Posterior cingulate gyrus (tissue), 11 donors: Measurements from ENCODE around the gene COG6.

Experiments
- DNase-seq, 10 donors: peaks; one replicate each; pipeline versions ENCODE4 v3.0.0 to v3.0.0-alpha.2; 2020 to 2021; ENCODE audit warnings: mixed read lengths in 3 of 10
- intact Hi-C: fragments of 100-400 bp; cut with DNase I; formaldehyde crosslinking; loops from one replicate; pipeline ENCODE4 v1.15.1; 2023

The COG6 gene

DNA sequence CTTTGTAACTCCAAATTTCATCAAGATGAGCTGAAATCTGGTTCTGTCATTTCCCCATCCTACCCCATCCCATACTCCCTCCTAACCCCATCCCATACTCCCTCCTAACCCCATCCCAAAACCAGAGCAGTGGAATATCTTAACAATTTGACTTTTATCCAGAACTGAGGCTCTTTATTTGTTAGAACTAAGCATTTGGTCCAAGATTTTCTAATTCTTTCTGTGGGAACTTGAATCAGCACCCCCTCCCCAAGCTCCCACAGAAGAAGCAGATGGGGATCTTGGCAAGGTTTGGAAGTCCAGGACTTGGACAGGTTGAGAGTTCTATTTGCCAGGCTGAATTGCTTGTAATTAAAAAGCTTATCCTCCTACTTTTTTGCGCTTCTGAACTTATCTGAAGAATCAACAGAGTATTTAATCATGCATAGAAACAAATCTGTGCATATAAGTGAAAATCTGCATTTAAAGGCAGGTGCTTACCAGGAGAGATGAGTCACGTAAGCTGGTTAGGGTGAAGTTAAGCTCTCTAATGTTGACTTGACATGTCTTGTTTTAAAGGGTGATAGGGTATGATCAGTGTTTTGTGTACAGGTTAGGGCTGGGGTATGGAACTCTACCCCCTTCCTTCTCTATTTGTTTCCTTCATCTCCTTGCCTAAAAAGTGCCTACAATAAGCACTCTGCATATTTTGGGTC is 111.1 kb downstream of the COG6 start:
- intact Hi-C loops = loop anchor here (5.0 kb wide), 1 partner anchor 916 kb away; no protein-coding TSS in a partner anchor
- no peak for DNase-seq

- DNase-seq = peak in 1 of 10 donors; percentile 66
- intact Hi-C loops = loop anchor here (5.0 kb wide), 1 partner anchor 914 kb away; no protein-coding TSS in a partner anchor
Measured at GRCh38 chr13:39767791-39768517, 112.5 kb downstream of the COG6 start.

- DNase-seq = no peak
- intact Hi-C loops = loop anchor here (5.0 kb wide), 1 partner anchor 913 kb away; no protein-coding TSS in a partner anchor
Measured at GRCh38 chr13:39768962-39769361, 113.5 kb downstream of the COG6 start.

DNA sequence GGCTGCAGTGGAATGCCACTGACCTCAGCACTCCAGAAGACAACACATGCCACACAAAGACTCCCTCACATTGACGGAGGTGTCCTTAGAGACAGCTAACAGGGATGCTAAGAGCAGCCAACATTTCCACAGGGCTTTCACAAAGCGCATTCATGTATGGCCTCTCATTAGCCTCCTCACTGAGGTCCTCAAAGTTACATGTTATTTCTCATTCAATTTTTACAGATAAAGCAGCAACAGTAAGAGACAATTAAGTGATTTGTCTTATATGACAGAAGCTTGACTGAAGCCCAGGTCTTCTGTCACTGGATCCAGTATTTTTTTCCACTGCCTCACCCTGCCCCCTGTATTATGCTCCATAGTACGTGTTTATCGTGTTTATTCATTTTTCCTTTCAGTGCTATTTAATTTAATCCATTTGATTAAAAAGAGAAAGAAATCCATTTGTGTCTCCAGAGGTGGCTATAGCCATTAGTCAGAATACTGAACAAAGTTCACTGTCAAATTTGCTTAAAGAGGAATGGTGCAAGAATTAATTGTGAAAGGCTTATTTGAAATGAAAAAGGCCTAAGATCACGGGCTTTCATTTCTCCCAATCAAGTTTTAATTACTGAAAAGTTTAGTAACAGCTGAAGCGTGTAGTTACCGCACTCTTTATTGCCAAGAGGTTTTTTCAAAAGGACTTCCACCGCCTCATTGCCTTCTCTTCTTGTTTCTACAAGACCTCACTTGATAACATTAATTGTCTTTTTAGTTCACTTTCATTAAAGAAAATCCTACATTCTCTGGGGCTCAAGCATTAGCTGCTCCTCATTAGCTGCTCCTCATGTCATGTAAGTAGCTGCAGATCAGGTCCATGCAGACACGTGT is 115.0 kb downstream of the COG6 start:
- intact Hi-C loops = loop anchor here (10.0 kb wide), 1 partner anchor 294 kb away; no protein-coding TSS in a partner anchor
- DNase-seq = no peak

DNA sequence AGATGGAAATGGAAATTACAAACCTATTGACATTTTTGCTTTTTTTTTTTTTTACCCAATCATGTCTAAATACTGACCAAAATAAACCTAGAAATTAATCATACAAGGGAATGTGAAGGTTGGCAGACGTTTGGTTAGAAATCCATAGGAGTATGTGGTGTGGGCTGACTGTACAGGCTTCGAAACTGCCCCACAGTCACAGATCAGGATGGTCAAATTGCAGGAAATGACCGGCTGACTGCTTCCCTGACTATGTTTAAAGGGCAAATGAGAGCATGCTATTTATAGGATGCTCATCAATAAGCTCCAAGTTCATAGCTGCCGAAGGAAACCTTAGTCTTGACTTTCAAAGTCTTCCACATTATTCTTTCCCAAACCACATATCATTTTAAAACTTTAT is 118.4 kb downstream of the COG6 start:
- intact Hi-C loops = loop anchor here (10.0 kb wide), 1 partner anchor 291 kb away; no protein-coding TSS in a partner anchor
- DNase-seq = no peak

DNA sequence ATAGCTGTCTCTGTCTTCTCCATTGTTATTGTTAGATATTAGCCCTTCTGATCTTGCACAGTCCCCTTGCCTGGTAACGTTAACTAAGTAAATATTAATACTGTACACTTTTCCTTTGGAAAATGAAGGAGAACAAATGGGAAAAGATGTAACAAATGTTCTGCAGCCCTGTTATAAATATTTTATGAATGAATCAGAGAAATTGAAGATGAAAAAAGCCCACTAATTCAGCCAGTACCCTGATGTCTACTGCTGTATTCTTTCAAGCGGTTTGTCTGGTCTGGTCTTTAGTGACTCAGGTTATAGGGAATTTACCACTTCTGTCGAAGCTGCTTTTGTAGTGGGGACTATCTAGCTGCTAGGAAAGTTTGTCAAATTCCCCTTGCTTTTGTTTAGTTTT is 121.0 kb downstream of the COG6 start:
- intact Hi-C loops = loop anchor here (10.0 kb wide), 1 partner anchor 288 kb away; no protein-coding TSS in a partner anchor
- no peak for DNase-seq

- DNase-seq = no peak
- intact Hi-C loops = loop anchor here (10.0 kb wide), 1 partner anchor 288 kb away; no protein-coding TSS in a partner anchor
Measured at GRCh38 chr13:39777021-39777420, 121.6 kb downstream of the COG6 start.

DNA sequence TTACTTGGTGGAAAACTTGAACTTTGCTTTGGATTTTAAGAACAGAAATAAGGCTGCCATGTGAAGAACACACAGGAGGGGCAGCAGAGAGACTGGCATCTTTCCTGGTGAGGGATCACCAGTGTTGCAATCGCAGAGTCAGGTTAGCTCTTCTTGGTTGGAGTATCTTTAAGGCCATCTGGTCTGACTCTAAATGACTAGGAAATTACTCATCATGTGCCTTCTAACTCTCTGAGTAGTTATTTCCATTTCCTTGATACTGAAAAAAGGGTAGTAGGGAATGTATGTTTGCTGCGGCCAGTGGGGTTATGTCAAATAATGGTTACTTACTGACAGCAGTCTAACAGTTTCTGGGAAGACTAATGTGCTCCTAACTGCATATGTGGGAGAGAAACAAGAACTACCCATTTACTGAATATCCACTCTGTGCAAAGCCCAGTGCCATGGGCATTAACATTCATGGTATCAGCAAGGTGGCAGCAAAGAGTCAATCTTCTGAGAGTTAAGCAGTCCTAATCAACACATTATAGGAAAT is 122.1 kb downstream of the COG6 start:
- no peak for DNase-seq
- intact Hi-C loops = loop anchor here (10.0 kb wide), 1 partner anchor 287 kb away; no protein-coding TSS in a partner anchor

GRCh38 chr13:39779337-39780265 is 124.1 kb downstream of the COG6 start:
- intact Hi-C loops = loop anchor here (10.0 kb wide), 1 partner anchor 285 kb away; no protein-coding TSS in a partner anchor
- DNase-seq = no peak

DNA sequence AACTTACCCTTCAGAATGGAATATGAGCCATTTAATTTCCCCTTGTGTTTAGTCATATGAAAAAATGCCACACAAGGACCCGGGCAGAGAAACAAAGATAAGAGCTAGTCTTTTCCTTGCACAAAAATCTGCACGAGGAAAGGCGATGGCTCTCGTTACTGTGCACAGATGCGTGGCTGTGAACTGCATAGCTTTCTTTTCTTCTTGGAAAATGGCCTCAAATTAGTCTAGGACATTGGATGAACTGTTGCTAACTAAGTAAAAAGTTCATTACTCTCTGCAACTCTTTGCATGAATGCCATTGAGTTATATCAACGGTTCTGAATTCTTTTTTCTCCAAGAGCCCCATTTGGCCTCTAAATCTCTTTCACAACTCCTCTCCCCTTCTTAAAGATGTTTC is 125.2 kb downstream of the COG6 start:
- no peak for DNase-seq
- intact Hi-C loops = no loop called here

DNA sequence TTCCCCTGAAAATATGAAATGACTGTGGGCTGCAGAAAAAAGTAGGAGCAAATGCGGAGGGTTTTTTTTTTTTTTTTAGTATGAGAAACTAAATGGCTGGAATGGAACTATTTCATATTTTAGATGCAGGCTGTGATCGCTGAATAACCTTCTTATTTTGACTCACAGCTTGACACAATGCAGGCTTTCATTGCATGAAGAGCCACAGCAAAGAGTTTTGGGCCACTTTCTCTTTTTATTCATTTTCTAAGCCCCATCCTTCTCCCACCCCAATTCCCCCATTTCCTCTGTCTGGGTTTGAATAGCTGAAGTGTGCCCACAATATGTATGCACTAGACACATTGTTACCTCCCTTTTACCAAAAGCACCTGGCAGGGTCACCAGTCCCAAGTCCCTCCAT is 125.9 kb downstream of the COG6 start:
- DNase-seq = no peak
- intact Hi-C loops = no loop called here

- no peak for DNase-seq
Measured at GRCh38 chr13:39783051-39783450, 127.6 kb downstream of the COG6 start.

DNA sequence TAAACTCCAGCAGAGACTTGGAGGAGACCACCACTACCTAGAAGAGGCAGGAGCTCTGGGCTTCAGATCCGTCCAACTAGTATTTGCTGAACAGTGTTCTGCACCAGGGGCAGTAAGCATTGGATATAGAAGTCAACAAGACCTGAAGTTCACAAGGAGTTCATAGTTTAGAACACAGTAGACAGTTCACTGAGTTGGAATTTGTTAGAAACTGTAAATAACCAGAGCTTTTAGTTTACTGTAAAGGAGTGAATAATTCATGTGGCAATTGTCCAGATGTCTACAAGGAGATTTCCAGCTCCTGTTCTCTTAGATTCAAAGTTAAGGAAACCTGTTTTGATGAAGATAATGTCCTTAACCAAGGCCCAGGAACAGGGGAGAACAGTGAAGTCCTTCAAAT is 128.9 kb downstream of the COG6 start:
- DNase-seq = no peak
- intact Hi-C loops = no loop called here

More at GRCh38 chr13:39783051-39783450, 127.6 kb downstream of the COG6 start:
- intact Hi-C loops = no loop called here

- intact Hi-C loops = no loop called here
- no peak for DNase-seq
Measured at GRCh38 chr13:39786091-39786490, 130.6 kb downstream of the COG6 start.

DNA sequence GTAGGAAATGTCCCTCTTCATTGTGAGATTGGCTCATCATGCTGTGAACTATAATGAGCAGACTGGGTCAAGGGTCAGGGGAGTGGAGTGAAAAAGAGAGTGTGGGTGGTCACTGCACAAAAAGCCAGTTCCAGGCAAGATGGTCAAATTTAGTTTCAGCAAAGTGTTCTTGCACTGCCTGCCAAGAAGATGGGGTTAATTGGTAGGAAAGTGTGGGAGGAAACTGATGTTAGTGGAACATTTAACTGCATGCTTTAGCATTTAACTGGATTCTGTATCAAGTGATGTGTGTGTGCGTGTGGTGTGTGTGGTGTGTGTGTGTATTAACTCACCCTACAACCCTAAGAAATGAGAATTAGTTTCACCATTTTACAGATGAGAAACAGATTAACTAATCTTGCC is 131.6 kb downstream of the COG6 start:
- DNase-seq = no peak
- intact Hi-C loops = no loop called here

- intact Hi-C loops = no loop called here
Measured at GRCh38 chr13:39788102-39788501, 132.6 kb downstream of the COG6 start.

DNA sequence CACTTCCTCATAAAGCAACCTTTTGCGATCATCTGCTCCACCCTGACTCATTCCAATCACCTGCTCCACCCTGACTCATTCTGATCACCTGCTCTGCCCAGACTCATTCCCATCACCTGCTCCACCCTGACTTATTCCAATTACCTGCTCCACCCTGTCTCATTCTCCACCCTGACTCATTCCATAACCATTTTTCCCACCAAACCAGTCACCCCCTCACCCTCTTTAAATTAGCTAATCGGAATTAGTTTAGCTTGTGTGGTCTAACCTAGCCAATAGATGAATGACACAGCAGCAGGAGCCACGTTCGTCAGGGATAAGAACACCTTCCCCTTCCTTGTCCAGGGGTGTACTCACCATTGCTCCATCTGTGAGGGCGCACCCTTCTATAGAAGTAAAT is 134.0 kb downstream of the COG6 start:
- DNase-seq = no peak
- intact Hi-C loops = no loop called here

More at GRCh38 chr13:39788102-39788501, 132.6 kb downstream of the COG6 start:
- no peak for DNase-seq
